ENCODE measurements around the gene PHPT1. TPM values are rescaled to one million over a fixed set of nuclear protein-coding genes. Genes with fewer than 3 reads are reported as not detected.

The PHPT1 gene
- total RNA-seq, 1 donor from 2014 or later, result 215 TPM

- H3K4me1 Mint-ChIP-seq (ENCODE audit: low read depth, unreplicated experiment), result no peaks in the 10 kb centered on the region
- no peak overlapping the region for H3K4me3 Mint-ChIP-seq (ENCODE audit: unreplicated experiment)
- Histone ChIP-seq H2AFZ (ENCODE audit: low read depth, low read length) (no peak overlapping the region), H3K9me3 (ENCODE audit: insufficient read depth, low read depth, low read length) (peaks cover 4% of the 10 kb centered on the region), H3K9ac (ENCODE audit: low read length) (no peak overlapping the region), H3K27me3 (ENCODE audit: insufficient read depth, low read length) (no peaks in the 10 kb centered on the region), H4K20me1 (ENCODE audit: insufficient read depth, low read length) (no peaks in the 10 kb centered on the region), H3K27ac (ENCODE audit: low read depth, low read length) (no peak overlapping the region), H3K36me3 (ENCODE audit: insufficient read depth, low read length) (no peaks in the 10 kb centered on the region), H3K4me1 (ENCODE audit: insufficient read depth, low read length) (no peaks in the 10 kb centered on the region), H3K4me3 (ENCODE audit: insufficient read depth, low read depth, low read length) (no peak overlapping the region), H3K4me2 (ENCODE audit: low read length) (no peak overlapping the region), H3K79me2 (ENCODE audit: insufficient read depth, low read length) (no peaks in the 10 kb centered on the region)
- no peak for TF ChIP-seq EZH2 (IDR thresholded peaks at IDR 0.05; ENCODE audit: insufficient read depth, low read length)
- TF ChIP-seq, protein P1, sequence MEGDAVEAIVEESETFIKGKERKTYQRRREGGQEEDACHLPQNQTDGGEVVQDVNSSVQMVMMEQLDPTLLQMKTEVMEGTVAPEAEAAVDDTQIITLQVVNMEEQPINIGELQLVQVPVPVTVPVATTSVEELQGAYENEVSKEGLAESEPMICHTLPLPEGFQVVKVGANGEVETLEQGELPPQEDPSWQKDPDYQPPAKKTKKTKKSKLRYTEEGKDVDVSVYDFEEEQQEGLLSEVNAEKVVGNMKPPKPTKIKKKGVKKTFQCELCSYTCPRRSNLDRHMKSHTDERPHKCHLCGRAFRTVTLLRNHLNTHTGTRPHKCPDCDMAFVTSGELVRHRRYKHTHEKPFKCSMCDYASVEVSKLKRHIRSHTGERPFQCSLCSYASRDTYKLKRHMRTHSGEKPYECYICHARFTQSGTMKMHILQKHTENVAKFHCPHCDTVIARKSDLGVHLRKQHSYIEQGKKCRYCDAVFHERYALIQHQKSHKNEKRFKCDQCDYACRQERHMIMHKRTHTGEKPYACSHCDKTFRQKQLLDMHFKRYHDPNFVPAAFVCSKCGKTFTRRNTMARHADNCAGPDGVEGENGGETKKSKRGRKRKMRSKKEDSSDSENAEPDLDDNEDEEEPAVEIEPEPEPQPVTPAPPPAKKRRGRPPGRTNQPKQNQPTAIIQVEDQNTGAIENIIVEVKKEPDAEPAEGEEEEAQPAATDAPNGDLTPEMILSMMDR (IDR thresholded peaks at IDR 0.05; ENCODE audit: insufficient read depth, low read depth, low read length), result no peak
- peaks cover 5% of the 10 kb centered on the region for H3K9me3 Mint-ChIP-seq (ENCODE audit: unreplicated experiment)
- DNase-seq (ENCODE audit: low read depth) (no peak), FAIRE-seq (no peak)
- H3K36me3 Mint-ChIP-seq (ENCODE audit: low read depth, unreplicated experiment), result peaks cover 3% of the 10 kb centered on the region
- H3K27me3 Mint-ChIP-seq (ENCODE audit: low read depth, unreplicated experiment), result peaks cover 7% of the 10 kb centered on the region
- no peak overlapping the region for H3K27ac Mint-ChIP-seq (ENCODE audit: unreplicated experiment)
Observed at GRCh38 chr9:136875155-136875554, 25.9 kb downstream of the PHPT1 start.

GRCh38 chr9:136876476-136876875 lies 27.3 kb downstream of the PHPT1 start:
- Histone ChIP-seq H3K27me3 (ENCODE audit: insufficient read depth, low read length) (no peaks in the 10 kb centered on the region), H3K36me3 (ENCODE audit: insufficient read depth, low read length) (no peaks in the 10 kb centered on the region), H3K9me3 (ENCODE audit: insufficient read depth, low read depth, low read length) (peaks cover 4% of the 10 kb centered on the region), H2AFZ (ENCODE audit: low read depth, low read length) (no peak overlapping the region), H3K9ac (ENCODE audit: low read length) (no peak overlapping the region), H3K79me2 (ENCODE audit: insufficient read depth, low read length) (no peaks in the 10 kb centered on the region), H3K4me2 (ENCODE audit: low read length) (no peak overlapping the region), H3K27ac (ENCODE audit: low read depth, low read length) (no peak overlapping the region), H3K4me1 (ENCODE audit: insufficient read depth, low read length) (peaks cover 2% of the 10 kb centered on the region), H4K20me1 (ENCODE audit: insufficient read depth, low read length) (no peaks in the 10 kb centered on the region), H3K4me3 (ENCODE audit: insufficient read depth, low read depth, low read length) (no peak overlapping the region)
- Mint-ChIP-seq H3K36me3 (ENCODE audit: low read depth, unreplicated experiment) (peaks cover 3% of the 10 kb centered on the region), H3K4me1 (ENCODE audit: low read depth, unreplicated experiment) (peaks cover 2% of the 10 kb centered on the region), H3K27ac (ENCODE audit: unreplicated experiment) (no peak overlapping the region), H3K4me3 (ENCODE audit: unreplicated experiment) (peak overlapping the region; percentile 42), H3K9me3 (ENCODE audit: unreplicated experiment) (peaks cover 2% of the 10 kb centered on the region), H3K27me3 (ENCODE audit: low read depth, unreplicated experiment) (peaks cover 7% of the 10 kb centered on the region)
- DNase-seq (ENCODE audit: low read depth) (no peak), FAIRE-seq (no peak)
- no peak for TF ChIP-seq EZH2 (IDR thresholded peaks at IDR 0.05; ENCODE audit: insufficient read depth, low read length)
- TF ChIP-seq, protein P1 (IDR thresholded peaks at IDR 0.05; ENCODE audit: insufficient read depth, low read depth, low read length), result no peak

GRCh38 chr9:136880651-136881050 lies 31.4 kb downstream of the PHPT1 start:
- Mint-ChIP-seq H3K36me3 (ENCODE audit: low read depth, unreplicated experiment) (no peaks in the 10 kb centered on the region), H3K4me1 (ENCODE audit: low read depth, unreplicated experiment) (peaks cover 7% of the 10 kb centered on the region), H3K27me3 (ENCODE audit: low read depth, unreplicated experiment) (peaks cover 7% of the 10 kb centered on the region), H3K9me3 (ENCODE audit: unreplicated experiment) (peaks cover 2% of the 10 kb centered on the region), H3K4me3 (ENCODE audit: unreplicated experiment) (no peak overlapping the region), H3K27ac (ENCODE audit: unreplicated experiment) (no peak overlapping the region)
- Histone ChIP-seq H3K4me1 (ENCODE audit: insufficient read depth, low read length) (peaks cover 15% of the 10 kb centered on the region), H4K20me1 (ENCODE audit: insufficient read depth, low read length) (no peaks in the 10 kb centered on the region), H2AFZ (ENCODE audit: low read depth, low read length) (no peak overlapping the region), H3K79me2 (ENCODE audit: insufficient read depth, low read length) (no peaks in the 10 kb centered on the region), H3K36me3 (ENCODE audit: insufficient read depth, low read length) (no peaks in the 10 kb centered on the region), H3K27ac (ENCODE audit: low read depth, low read length) (no peak overlapping the region), H3K9ac (ENCODE audit: low read length) (no peak overlapping the region), H3K4me2 (ENCODE audit: low read length) (no peak overlapping the region), H3K9me3 (ENCODE audit: insufficient read depth, low read depth, low read length) (no peaks in the 10 kb centered on the region), H3K27me3 (ENCODE audit: insufficient read depth, low read length) (no peaks in the 10 kb centered on the region), H3K4me3 (ENCODE audit: insufficient read depth, low read depth, low read length) (no peak overlapping the region)
- TF ChIP-seq, protein P1 (IDR thresholded peaks at IDR 0.05; ENCODE audit: insufficient read depth, low read depth, low read length), result no peak
- no peak for TF ChIP-seq EZH2 (IDR thresholded peaks at IDR 0.05; ENCODE audit: insufficient read depth, low read length)
- no peak for FAIRE-seq
- no peak for DNase-seq (ENCODE audit: low read depth)

Data from astrocyte (in vitro differentiated cells and primary cell).